HG03571 (cell line): Measurements from ENCODE around the gene NAXD.
"Not testable (repeated sequence)": the region's sequence is repeated elsewhere in the genome, so short reads cannot be mapped to it uniquely, and the experiment has no call there.

Experiments used
- ATAC-seq: cut with Tn5 transposase; IDR thresholded peaks from one replicate; pipeline ENCODE4 v1.9.1; 2021; ENCODE audit not compliant: unreplicated experiment

Gene NAXD

GRCh38 chr13:110662777-110663443 lies 47.6 kb downstream of the NAXD start:
- ATAC-seq: no peak

GRCh38 chr13:110663491-110663890 lies 48.1 kb downstream of the NAXD start:
- ATAC-seq: no peak

GRCh38 chr13:110664041-110664440 lies 48.7 kb downstream of the NAXD start:
- no peak for ATAC-seq

GRCh38 chr13:110664673-110665072 lies 49.3 kb downstream of the NAXD start:
- no peak for ATAC-seq

GRCh38 chr13:110665491-110666254 lies 50.3 kb downstream of the NAXD start:
- no peak for ATAC-seq

GRCh38 chr13:110666255-110666533 lies 50.8 kb downstream of the NAXD start:
- no peak for ATAC-seq

GRCh38 chr13:110669036-110669435 lies 53.7 kb downstream of the NAXD start:
- ATAC-seq: no peak

GRCh38 chr13:110669814-110670213 lies 54.5 kb downstream of the NAXD start:
- not testable (repeated sequence) for ATAC-seq

GRCh38 chr13:110676595-110677587 lies 61.5 kb downstream of the NAXD start:
- ATAC-seq: peak; percentile 68

- no peak for ATAC-seq
Measured at GRCh38 chr13:110677731-110678545, 62.6 kb downstream of the NAXD start.

GRCh38 chr13:110680852-110681251 lies 65.5 kb downstream of the NAXD start:
- ATAC-seq: no peak

GRCh38 chr13:110681868-110682550 lies 66.7 kb downstream of the NAXD start:
- ATAC-seq: no peak

- ATAC-seq: no peak
Measured at GRCh38 chr13:110682746-110683145, 67.4 kb downstream of the NAXD start.

- ATAC-seq: no peak
Measured at GRCh38 chr13:110683203-110683883, 68.0 kb downstream of the NAXD start.

GRCh38 chr13:110683921-110684320 lies 68.6 kb downstream of the NAXD start:
- ATAC-seq: no peak

- ATAC-seq: no peak
Measured at GRCh38 chr13:110684388-110685056, 69.2 kb downstream of the NAXD start.

GRCh38 chr13:110685305-110686020 lies 70.1 kb downstream of the NAXD start:
- ATAC-seq: no peak

- ATAC-seq: no peak
Measured at GRCh38 chr13:110687736-110688135, 72.4 kb downstream of the NAXD start.
